H1 (cell line): ENCODE data around the gene FAM171A1.

Experiments
- CBX8 ChIP-seq: fragments of 300-800, 300-1000 bp; sonication (generic); IDR thresholded peaks from 2 replicates; pipeline ENCODE4 v1.7.1; 2016; ENCODE audit warnings: low read depth, low read length, borderline replicate concordance
- MAFK ChIP-seq: IDR thresholded peaks from 2 replicates; pipeline ENCODE4 v1.6.1; 2012; ENCODE audit warnings: low read depth, mild to moderate bottlenecking, improper control_type of control experiment, low read length
- POLR2A ChIP-seq, 2 experiments: IDR thresholded peaks; 1 replicate in 1 of 2; 2 replicates in 1 of 2; pipeline ENCODE4 v1.6.1; 2011; ENCODE audit warnings: low read depth in 2 of 2, low read length in 2 of 2, mild to moderate bottlenecking in 2 of 2; ENCODE audit errors: control extremely low read depth in 1 of 2
- POLR2AphosphoS5 ChIP-seq: IDR thresholded peaks from 2 replicates; pipeline ENCODE4 v1.6.1; 2011; ENCODE audit warnings: low read depth, low read length
- TAF1 ChIP-seq: IDR thresholded peaks from 2 replicates; pipeline ENCODE4 v1.6.1; 2011; ENCODE audit warnings: mild to moderate bottlenecking, low read depth, low read length
- TF ChIP-seq, protein P1 (sequence below), 3 experiments: IDR thresholded peaks; 1 replicate in 2 of 3; 2 replicates in 1 of 3; pipeline versions ENCODE4 v1.5.1 to v1.6.1; 2011; ENCODE audit warnings: low read length in 3 of 3, mild to moderate bottlenecking in 3 of 3, inconsistent platforms in 2 of 3, low read depth in 1 of 3, moderate library complexity in 1 of 3; ENCODE audit not compliant: insufficient read depth in 1 of 3; ENCODE audit errors: control extremely low read depth in 1 of 3

DNA sequence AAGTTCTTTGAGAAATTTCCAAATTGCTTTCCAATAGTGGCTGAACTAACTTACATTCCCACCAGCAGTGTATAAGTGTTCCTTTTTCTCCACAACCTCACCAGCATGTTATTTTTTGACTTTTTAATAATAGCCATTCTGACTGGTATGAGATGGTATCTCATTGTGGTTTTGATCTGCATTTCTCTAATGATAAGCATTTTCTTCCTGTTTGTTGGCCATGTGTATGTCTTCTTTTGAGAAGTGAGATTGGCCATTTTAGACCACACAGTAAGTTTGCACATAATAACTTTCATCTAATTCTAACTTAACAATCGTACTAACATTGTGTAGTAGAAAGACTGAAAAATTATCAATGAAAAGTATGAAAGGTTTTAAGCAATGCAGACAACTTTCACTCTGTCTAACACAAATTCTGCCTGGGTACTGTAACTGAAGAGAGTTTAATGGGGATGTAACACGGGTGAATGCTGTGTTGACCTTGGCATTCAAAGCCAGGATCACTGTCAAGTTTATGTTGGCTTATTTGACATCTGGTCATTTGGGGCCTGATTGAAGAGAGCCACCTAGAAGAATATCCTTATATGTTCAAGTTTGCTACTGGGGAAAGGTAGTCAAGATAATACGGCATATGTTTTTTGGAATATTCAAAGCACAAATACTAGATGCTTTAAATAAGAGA is 50.4 kb downstream of the FAM171A1 start:
- TF ChIP-seq MAFK (no peak), POLR2AphosphoS5 (no peak), CBX8 (no peak), POLR2A (IDR thresholded peaks at IDR 0.05; ENCODE audit: control extremely low read depth in 1 of 2, low read depth in 2 of 2, low read length in 2 of 2) (no peak), TAF1 (no peak)
- TF ChIP-seq, protein P1, sequence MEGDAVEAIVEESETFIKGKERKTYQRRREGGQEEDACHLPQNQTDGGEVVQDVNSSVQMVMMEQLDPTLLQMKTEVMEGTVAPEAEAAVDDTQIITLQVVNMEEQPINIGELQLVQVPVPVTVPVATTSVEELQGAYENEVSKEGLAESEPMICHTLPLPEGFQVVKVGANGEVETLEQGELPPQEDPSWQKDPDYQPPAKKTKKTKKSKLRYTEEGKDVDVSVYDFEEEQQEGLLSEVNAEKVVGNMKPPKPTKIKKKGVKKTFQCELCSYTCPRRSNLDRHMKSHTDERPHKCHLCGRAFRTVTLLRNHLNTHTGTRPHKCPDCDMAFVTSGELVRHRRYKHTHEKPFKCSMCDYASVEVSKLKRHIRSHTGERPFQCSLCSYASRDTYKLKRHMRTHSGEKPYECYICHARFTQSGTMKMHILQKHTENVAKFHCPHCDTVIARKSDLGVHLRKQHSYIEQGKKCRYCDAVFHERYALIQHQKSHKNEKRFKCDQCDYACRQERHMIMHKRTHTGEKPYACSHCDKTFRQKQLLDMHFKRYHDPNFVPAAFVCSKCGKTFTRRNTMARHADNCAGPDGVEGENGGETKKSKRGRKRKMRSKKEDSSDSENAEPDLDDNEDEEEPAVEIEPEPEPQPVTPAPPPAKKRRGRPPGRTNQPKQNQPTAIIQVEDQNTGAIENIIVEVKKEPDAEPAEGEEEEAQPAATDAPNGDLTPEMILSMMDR (IDR thresholded peaks at IDR 0.05; ENCODE audit: control extremely low read depth in 1 of 3, insufficient read depth in 1 of 3, low read depth in 1 of 3, low read length in 3 of 3), result no peak
